Esophagus muscularis mucosa (tissue), 4 donors: ENCODE results near the gene TMEM94.

Experiments
- CTCF ChIP-seq, 3 experiments: fragments of 200-600 bp in 2 of 3; fragments of 450-650 bp in 1 of 3; sonication (generic) in 2 of 3; IDR thresholded peaks; one replicate each; pipeline ENCODE4 v1.5.1; 2017 to 2019; ENCODE audit warnings: antibody characterized with exemption in 3 of 3, mild to moderate bottlenecking in 2 of 3, moderate library complexity in 1 of 3
- EP300 ChIP-seq: sonication (generic); formaldehyde crosslinking; IDR thresholded peaks from one replicate; pipeline ENCODE4 v1.6.1; 2017; ENCODE audit warnings: antibody characterized with exemption
- POLR2A ChIP-seq: fragments of 450-650 bp; IDR thresholded peaks from one replicate; pipeline ENCODE4 v1.6.1; 2017; ENCODE audit warnings: antibody characterized with exemption, moderate library complexity, mild to moderate bottlenecking, low read depth
- POLR2AphosphoS5 ChIP-seq, 2 donors: sonication (generic); formaldehyde crosslinking; IDR thresholded peaks; one replicate each; pipeline ENCODE4 v1.6.1; 2017; ENCODE audit warnings: antibody characterized with exemption in 2 of 2

DNA sequence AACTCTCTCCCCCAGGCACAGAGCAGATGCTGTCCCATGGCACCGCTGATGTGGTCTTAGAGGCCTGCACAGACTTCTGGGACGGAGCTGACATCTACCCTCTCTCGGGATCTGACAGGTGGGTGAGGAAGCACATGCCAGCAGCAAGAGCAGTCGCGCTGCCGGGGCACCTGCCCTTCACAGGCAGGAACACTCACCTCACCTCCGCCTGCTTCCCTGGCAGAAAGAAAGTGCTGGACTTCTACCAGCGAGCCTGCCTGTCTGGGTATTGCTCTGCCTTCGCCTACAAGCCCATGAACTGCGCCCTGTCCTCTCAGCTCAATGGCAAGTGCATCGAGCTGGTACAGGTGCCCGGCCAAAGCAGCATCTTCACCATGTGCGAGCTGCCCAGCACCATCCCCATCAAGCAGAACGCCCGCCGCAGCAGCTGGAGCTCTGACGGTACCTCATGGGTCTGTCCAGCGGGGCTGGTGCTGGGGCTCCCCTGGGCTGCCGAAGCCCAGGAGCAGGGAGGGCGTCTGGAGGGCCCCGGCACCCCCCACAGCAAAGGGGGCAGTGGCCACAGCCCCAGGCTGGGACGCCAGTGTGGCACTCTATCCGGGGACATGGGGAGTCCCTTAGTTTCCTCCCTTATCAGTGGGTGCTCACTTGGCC lies 37.2 kb downstream of the TMEM94 start:
- TF ChIP-seq POLR2AphosphoS5 (IDR thresholded peaks at IDR 0.05): no peak
- TF ChIP-seq POLR2A: no peak
- no peak for TF ChIP-seq CTCF (IDR thresholded peaks at IDR 0.05)
- TF ChIP-seq EP300: no peak
